Measurements from ENCODE around the gene CDC37L1.
"Not testable (repeated sequence)": the region's sequence is repeated elsewhere in the genome, so short reads cannot be mapped to it uniquely, and the experiment has no call there.

CDC37L1 gene

GRCh38 chr9:4656196-4656595, 23.2 kb upstream of the CDC37L1 start:
- peak overlapping the region; percentile 62 for H3K4me3 ChIP-seq
- H3K27ac ChIP-seq, result peak overlapping the region; percentile 99
- H3K9ac ChIP-seq (ENCODE audit: insufficient read length), result peak overlapping the region; percentile 91
- peak; percentile 98 for DNase-seq (ENCODE audit: low read depth, low spot score)
- TF ChIP-seq POLR2AphosphoS5 (IDR thresholded peaks at IDR 0.05; ENCODE audit: borderline replicate concordance, low read depth, low read length), result peak; percentile 31; the same call in 1 of the 2 replicates
- peaks cover 12% of the 10 kb centered on the region; the same call in 1 of the 2 replicates for H3K9me3 ChIP-seq (ENCODE audit: low read depth, low read length)
- H3K36me3 ChIP-seq (ENCODE audit: insufficient read depth, low read length), result peaks cover 55% of the 10 kb centered on the region

- Histone ChIP-seq H3K36me3 (ENCODE audit: insufficient read depth, low read length) (peaks cover 51% of the 10 kb centered on the region), H3K4me3 (peak overlapping the region; percentile 61), H3K27ac (peak overlapping the region; percentile 99), H3K9me3 (ENCODE audit: low read depth, low read length) (peaks cover 12% of the 10 kb centered on the region; the same call in 1 of the 2 replicates), H3K9ac (ENCODE audit: insufficient read length) (peak overlapping the region; percentile 76)
- no peak for DNase-seq (ENCODE audit: low read depth, low spot score)
- TF ChIP-seq EZH2 (IDR thresholded peaks at IDR 0.05) (no peak), POLR2AphosphoS5 (IDR thresholded peaks at IDR 0.05; ENCODE audit: borderline replicate concordance, low read depth, low read length) (peak; percentile 42; the same call in 1 of the 2 replicates)
Measured at GRCh38 chr9:4656621-4657020, 22.7 kb upstream of the CDC37L1 start.

- peaks cover 41% of the 10 kb centered on the region for H3K36me3 ChIP-seq (ENCODE audit: insufficient read depth, low read length)
- peak overlapping the region; percentile 99 for H3K27ac ChIP-seq
- H3K9ac ChIP-seq (ENCODE audit: insufficient read length), result peak overlapping the region; percentile 76
- TF ChIP-seq FOXP2 (optimal IDR thresholded peaks at IDR 0.05; ENCODE audit: control extremely low read depth, extremely low read length, insufficient read depth) (no peak), POLR2AphosphoS5 (IDR thresholded peaks at IDR 0.05; ENCODE audit: borderline replicate concordance, low read depth, low read length) (no peak), EZH2 (IDR thresholded peaks at IDR 0.05) (no peak)
- no peak for DNase-seq (ENCODE audit: low read depth, low spot score)
- H3K9me3 ChIP-seq (ENCODE audit: low read depth, low read length), result peaks cover 12% of the 10 kb centered on the region; the same call in 1 of the 2 replicates
- peak overlapping the region; percentile 61; the same call in 1 of the 2 replicates for H3K4me3 ChIP-seq
Measured at GRCh38 chr9:4657426-4658159, 21.8 kb upstream of the CDC37L1 start.

DNA sequence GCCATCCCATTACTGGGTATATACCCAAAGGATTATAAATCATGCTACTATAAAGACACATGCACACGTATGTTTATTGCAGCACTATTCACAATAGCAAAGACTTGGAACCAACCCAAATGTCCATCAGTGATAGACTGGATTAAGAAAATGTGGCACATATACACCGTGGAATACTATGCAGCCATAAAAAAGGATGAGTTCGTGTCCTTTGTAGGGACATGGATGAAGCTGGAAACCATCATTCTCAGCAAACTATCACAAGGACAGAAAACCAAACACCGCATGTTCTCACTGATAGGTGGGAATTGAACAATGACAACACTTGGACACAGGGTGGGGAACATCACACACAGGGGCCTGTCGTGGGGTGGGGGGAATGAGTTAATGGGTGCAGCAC, 18.7 kb upstream of the CDC37L1 start:
- DNase-seq (ENCODE audit: low read depth, low spot score); H3K4me3 ChIP-seq; H3K9ac ChIP-seq (ENCODE audit: insufficient read length); H3K9me3 ChIP-seq (ENCODE audit: low read depth, low read length): not testable (repeated sequence)
- Histone ChIP-seq H3K36me3 (ENCODE audit: insufficient read depth, low read length) (peaks cover 11% of the 10 kb centered on the region; the same call in 1 of the 2 replicates), H3K27ac (peak overlapping the region; percentile 96)

GRCh38 chr9:4661165-4661564, 18.2 kb upstream of the CDC37L1 start:
- H3K4me3 ChIP-seq, result peak overlapping the region; percentile 88
- peak overlapping the region; percentile 96 for H3K27ac ChIP-seq
- no peaks in the 10 kb centered on the region for H3K9me3 ChIP-seq (ENCODE audit: low read depth, low read length)
- peaks cover 11% of the 10 kb centered on the region; the same call in 1 of the 2 replicates for H3K36me3 ChIP-seq (ENCODE audit: insufficient read depth, low read length)
- no peak for DNase-seq (ENCODE audit: low read depth, low spot score)
- TF ChIP-seq FOXP2 (optimal IDR thresholded peaks at IDR 0.05; ENCODE audit: control extremely low read depth, extremely low read length, insufficient read depth) (no peak), POLR2AphosphoS5 (IDR thresholded peaks at IDR 0.05; ENCODE audit: borderline replicate concordance, low read depth, low read length) (no peak)
- peak overlapping the region; percentile 91 for H3K9ac ChIP-seq (ENCODE audit: insufficient read length)

GRCh38 chr9:4661611-4662010, 17.8 kb upstream of the CDC37L1 start:
- Histone ChIP-seq H3K4me3 (peak overlapping the region; percentile 88), H3K27ac (peak overlapping the region; percentile 96), H3K9me3 (ENCODE audit: low read depth, low read length) (no peaks in the 10 kb centered on the region), H3K36me3 (ENCODE audit: insufficient read depth, low read length) (peaks cover 11% of the 10 kb centered on the region; the same call in 1 of the 2 replicates), H3K9ac (ENCODE audit: insufficient read length) (peak overlapping the region; percentile 91)
- TF ChIP-seq EZH2 (IDR thresholded peaks at IDR 0.05), result no peak
- no peak for TF ChIP-seq FOXP2 (optimal IDR thresholded peaks at IDR 0.05; ENCODE audit: control extremely low read depth, extremely low read length, insufficient read depth)
- TF ChIP-seq POLR2AphosphoS5 (IDR thresholded peaks at IDR 0.05; ENCODE audit: borderline replicate concordance, low read depth, low read length), result no peak; the same call in 1 of the 2 replicates
- no peak for DNase-seq (ENCODE audit: low read depth, low spot score)

DNA sequence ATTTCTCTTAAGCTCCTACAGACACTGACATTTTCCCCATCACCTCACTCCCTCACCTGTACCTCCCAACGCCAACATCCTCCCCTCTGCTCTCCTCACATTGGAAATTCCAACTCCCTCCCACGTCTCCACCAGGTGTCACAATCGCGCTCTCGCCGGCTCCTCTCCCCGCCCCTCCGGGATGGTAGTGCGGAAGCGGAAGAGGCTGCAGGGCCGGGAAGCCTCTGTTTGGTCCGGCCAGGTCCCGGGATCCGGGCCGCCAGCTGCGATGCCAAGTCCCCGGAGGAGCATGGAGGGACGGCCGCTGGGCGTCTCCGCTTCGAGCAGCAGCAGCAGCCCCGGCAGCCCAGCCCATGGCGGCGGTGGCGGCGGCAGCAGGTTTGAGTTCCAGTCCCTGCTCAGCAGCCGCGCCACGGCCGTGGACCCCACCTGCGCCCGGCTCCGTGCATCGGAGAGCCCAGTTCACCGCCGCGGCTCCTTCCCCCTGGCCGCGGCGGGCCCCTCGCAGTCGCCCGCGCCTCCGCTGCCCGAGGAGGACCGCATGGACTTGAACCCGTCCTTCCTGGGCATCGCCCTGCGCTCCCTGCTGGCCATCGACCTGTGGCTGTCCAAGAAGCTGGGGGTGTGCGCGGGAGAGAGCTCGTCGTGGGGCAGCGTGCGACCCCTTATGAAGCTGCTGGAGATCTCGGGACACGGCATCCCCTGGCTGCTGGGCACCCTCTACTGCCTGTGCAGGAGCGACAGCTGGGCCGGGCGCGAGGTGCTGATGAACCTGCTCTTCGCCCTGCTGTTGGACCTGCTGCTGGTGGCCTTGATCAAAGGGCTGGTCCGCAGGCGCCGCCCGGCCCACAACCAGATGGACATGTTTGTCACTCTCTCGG, 17.0 kb upstream of the CDC37L1 start, which contains the start of gene PLPP6:
Gene PLPP6, plus strand, starts transcription at position 187 of the 881 bp plus-strand sequence. Its CDS starts 82 bp downstream, at position 269.
- Histone ChIP-seq H3K4me3 (peak within 1 kb of the TSS; percentile 88), H3K36me3 (ENCODE audit: insufficient read depth, low read length) (peaks cover 11% of the 10 kb centered on the region; the same call in 1 of the 2 replicates), H3K9me3 (ENCODE audit: low read depth, low read length) (no peaks in the 10 kb centered on the region), H3K27ac (peak within 1 kb of the TSS; percentile 96), H3K9ac (ENCODE audit: insufficient read length) (peak within 1 kb of the TSS; percentile 91)
- peak; percentile 51; the same call in 1 of the 2 replicates for TF ChIP-seq POLR2AphosphoS5 (IDR thresholded peaks at IDR 0.05; ENCODE audit: borderline replicate concordance, low read depth, low read length)
- no peak for TF ChIP-seq EZH2 (IDR thresholded peaks at IDR 0.05)
- no peak for DNase-seq (ENCODE audit: low read depth, low spot score)

- no peaks in the 10 kb centered on the region for H3K9me3 ChIP-seq (ENCODE audit: low read depth, low read length)
- H3K9ac ChIP-seq (ENCODE audit: insufficient read length), result peak overlapping the region; percentile 91
- peak overlapping the region; percentile 88 for H3K4me3 ChIP-seq
- H3K27ac ChIP-seq, result peak overlapping the region; percentile 96
- no peak for DNase-seq (ENCODE audit: low read depth, low spot score)
- TF ChIP-seq POLR2AphosphoS5 (IDR thresholded peaks at IDR 0.05; ENCODE audit: borderline replicate concordance, low read depth, low read length) (no peak), EZH2 (IDR thresholded peaks at IDR 0.05) (no peak), FOXP2 (optimal IDR thresholded peaks at IDR 0.05; ENCODE audit: control extremely low read depth, extremely low read length, insufficient read depth) (no peak)
- peaks cover 2% of the 10 kb centered on the region; the same call in 1 of the 2 replicates for H3K36me3 ChIP-seq (ENCODE audit: insufficient read depth, low read length)
Measured at GRCh38 chr9:4662989-4663792, 16.2 kb upstream of the CDC37L1 start.

Data from SK-N-MC (cell line).